Activated naive CD4-positive, alpha-beta T cell treated with anti-CD3 and anti-CD28 coated beads for 36 hours (primary cell): ENCODE measurements around the gene CYB561A3. TPM values are rescaled to one million over a fixed set of nuclear protein-coding genes. Genes with fewer than 3 reads are reported as not detected.

Source experiments
- CTCF ChIA-PET: fragments of 350-600 bp; sonication (Branson Sonifier 250); formaldehyde crosslinking; loops from one replicate; lab custom pipeline; 2021; ENCODE audit warnings: antibody characterized with exemption; lab: Charles Lee
- DNase-seq: peaks from one replicate; pipeline ENCODE4 v3.0.0-alpha.2; 2020
- H3K27ac Mint-ChIP-seq: one replicate; pipeline ENCODE4 v1.8.0; 2021; ENCODE audit warnings: mild to moderate bottlenecking, mixed read lengths
- H3K27me3 Mint-ChIP-seq: one replicate; pipeline ENCODE4 v1.8.0; 2021; ENCODE audit warnings: low read depth, mixed read lengths
- H3K36me3 Mint-ChIP-seq: one replicate; pipeline ENCODE4 v1.8.0; 2021; ENCODE audit warnings: low read depth, mixed read lengths
- H3K4me1 Mint-ChIP-seq: one replicate; pipeline ENCODE4 v1.8.0; 2021; ENCODE audit warnings: low read depth, mixed read lengths
- H3K4me3 Mint-ChIP-seq: one replicate; pipeline ENCODE4 v1.8.0; 2021; ENCODE audit warnings: mild to moderate bottlenecking, moderate library complexity, mixed read lengths
- H3K9me3 Mint-ChIP-seq: one replicate; pipeline ENCODE4 v1.8.0; 2021; ENCODE audit warnings: mixed read lengths
- intact Hi-C: fragments of 100-400 bp; cut with micrococcal nuclease; formaldehyde crosslinking; loops from one replicate; pipeline ENCODE4 v1.15.1; 2023
- total RNA-seq, 2 experiments: library from RNA; stranded (reverse); gene quantifications; one replicate each; pipeline ENCODE4 v1.2.3, GENCODE V29; 2021

The CYB561A3 gene
- 10 to 100 TPM; 31.7 to 31.8 TPM for total RNA-seq

- H3K27me3 Mint-ChIP-seq: no peaks in the 10 kb centered on the region
- H3K27ac Mint-ChIP-seq: peak within 1 kb of the TSS; percentile 96
- CTCF ChIA-PET: interaction anchor here (0.5 to 7.3 kb wide), 10 partner anchors 9 to 260 kb away, joined by 3 to 60 read pairs (median 3); partner anchors contain the start of gene TMEM216
- DNase-seq: peak; percentile 94
- peaks cover 16% of the 10 kb centered on the region for H3K36me3 Mint-ChIP-seq
- intact Hi-C loops: loop anchor here (1.0 to 10.0 kb wide), 6 partner anchors 29 to 1607 kb away; partner anchors contain the start of genes CCDC86, DDB1, PRPF19 and SDHAF2
- H3K4me3 Mint-ChIP-seq: peak within 1 kb of the TSS; percentile 100
- H3K4me1 Mint-ChIP-seq: peaks cover 42% of the 10 kb centered on the region
- no peaks in the 10 kb centered on the region for H3K9me3 Mint-ChIP-seq
These were observed at the start of gene CYB561A3, which contains the start of gene TMEM138 for GRCh38 chr11:61361741-61362541. CYB561A3 (minus strand) TSS chr11:61361882; CDS start chr11:61356713, 5,169 bp downstream. TMEM138 (plus strand) TSS chr11:61362374; CDS start chr11:61364391, 2,017 bp downstream.

- no peak for DNase-seq
- Mint-ChIP-seq H3K27ac (no peak overlapping the region), H3K4me1 (peaks cover 2% of the 10 kb centered on the region), H3K36me3 (peaks cover 47% of the 10 kb centered on the region), H3K9me3 (no peaks in the 10 kb centered on the region), H3K4me3 (no peak overlapping the region), H3K27me3 (no peaks in the 10 kb centered on the region)
- CTCF ChIA-PET: interaction anchor here (0.5 to 1.7 kb wide), 2 partner anchors 28 to 220 kb away, joined by 3 to 7 read pairs; no protein-coding TSS in a partner anchor
- intact Hi-C loops: no loop called here
These were observed 45.5 kb upstream of the CYB561A3 start for GRCh38 chr11:61406991-61407728.

GRCh38 chr11:61406067-61406466, 44.4 kb upstream of the CYB561A3 start:
- Mint-ChIP-seq H3K27ac (no peak overlapping the region), H3K9me3 (no peaks in the 10 kb centered on the region), H3K36me3 (peaks cover 40% of the 10 kb centered on the region), H3K4me3 (no peak overlapping the region), H3K27me3 (no peaks in the 10 kb centered on the region), H3K4me1 (peaks cover 2% of the 10 kb centered on the region)
- CTCF ChIA-PET: interaction anchor here (0.5 to 1.7 kb wide), 2 partner anchors 29 to 92 kb away, joined by 5 to 7 read pairs; no protein-coding TSS in a partner anchor
- intact Hi-C loops: no loop called here
- no peak for DNase-seq

GRCh38 chr11:61404641-61405040, 43.0 kb upstream of the CYB561A3 start:
- H3K36me3 Mint-ChIP-seq: peaks cover 33% of the 10 kb centered on the region
- CTCF ChIA-PET: no interaction called here

GRCh38 chr11:61404103-61404502, 42.4 kb upstream of the CYB561A3 start:
- Mint-ChIP-seq H3K27me3 (no peaks in the 10 kb centered on the region), H3K4me1 (peaks cover 2% of the 10 kb centered on the region), H3K36me3 (peaks cover 32% of the 10 kb centered on the region), H3K4me3 (no peak overlapping the region), H3K9me3 (no peaks in the 10 kb centered on the region), H3K27ac (peak overlapping the region; percentile 38)
- CTCF ChIA-PET: no interaction called here
- intact Hi-C loops: no loop called here
- DNase-seq: no peak

More at GRCh38 chr11:61404641-61405040, 43.0 kb upstream of the CYB561A3 start:
- H3K4me3 Mint-ChIP-seq: no peak overlapping the region
- intact Hi-C loops: no loop called here
- no peaks in the 10 kb centered on the region for H3K9me3 Mint-ChIP-seq
- no peak for DNase-seq
- peaks cover 2% of the 10 kb centered on the region for H3K4me1 Mint-ChIP-seq
- H3K27ac Mint-ChIP-seq: peak overlapping the region; percentile 38
- no peaks in the 10 kb centered on the region for H3K27me3 Mint-ChIP-seq

GRCh38 chr11:61403658-61404057, 42.0 kb upstream of the CYB561A3 start:
- CTCF ChIA-PET: no interaction called here
- Mint-ChIP-seq H3K36me3 (peaks cover 31% of the 10 kb centered on the region), H3K4me3 (no peak overlapping the region), H3K27me3 (no peaks in the 10 kb centered on the region), H3K9me3 (no peaks in the 10 kb centered on the region), H3K27ac (no peak overlapping the region), H3K4me1 (peaks cover 2% of the 10 kb centered on the region)
- DNase-seq: no peak
- intact Hi-C loops: no loop called here

- Mint-ChIP-seq H3K4me1 (peaks cover 2% of the 10 kb centered on the region), H3K9me3 (no peaks in the 10 kb centered on the region), H3K27me3 (no peaks in the 10 kb centered on the region), H3K4me3 (no peak overlapping the region), H3K27ac (no peak overlapping the region), H3K36me3 (peaks cover 23% of the 10 kb centered on the region)
- intact Hi-C loops: no loop called here
- CTCF ChIA-PET: interaction anchor here (1.8 to 2.0 kb wide), 2 partner anchors 9 to 15 kb away, joined by 7 to 10 read pairs; partner anchors contain the start of gene TMEM216
- DNase-seq: no peak
These were observed 39.9 kb upstream of the CYB561A3 start for GRCh38 chr11:61401573-61401972.

GRCh38 chr11:61401173-61401572, 39.5 kb upstream of the CYB561A3 start:
- no peak overlapping the region for H3K27ac Mint-ChIP-seq

GRCh38 chr11:61392981-61393595, 31.4 kb upstream of the CYB561A3 start:
- Mint-ChIP-seq H3K27ac (peak overlapping the region; percentile 81), H3K4me1 (peaks cover 17% of the 10 kb centered on the region), H3K36me3 (peaks cover 9% of the 10 kb centered on the region), H3K4me3 (peak overlapping the region; percentile 89), H3K27me3 (no peaks in the 10 kb centered on the region), H3K9me3 (no peaks in the 10 kb centered on the region)
- CTCF ChIA-PET: interaction anchor here (0.6 to 7.8 kb wide), 11 partner anchors 8 to 254 kb away, joined by 3 to 92 read pairs (median 4); partner anchors contain the start of genes DDB1, TKFC and TMEM138
- intact Hi-C loops: loop anchor here (1.0 to 2.0 kb wide), 4 partner anchors 30 to 618 kb away; partner anchors contain the start of genes CPSF7 and TMEM138
- DNase-seq: peak; percentile 37

More at GRCh38 chr11:61401173-61401572, 39.5 kb upstream of the CYB561A3 start:
- CTCF ChIA-PET: interaction anchor here (1.8 to 2.0 kb wide), 2 partner anchors 9 to 15 kb away, joined by 7 to 10 read pairs; partner anchors contain the start of gene TMEM216
- intact Hi-C loops: no loop called here
- Mint-ChIP-seq H3K36me3 (peaks cover 23% of the 10 kb centered on the region), H3K4me1 (peaks cover 2% of the 10 kb centered on the region), H3K4me3 (no peak overlapping the region), H3K9me3 (no peaks in the 10 kb centered on the region), H3K27me3 (no peaks in the 10 kb centered on the region)
- no peak for DNase-seq

- H3K4me1 Mint-ChIP-seq: peaks cover 20% of the 10 kb centered on the region
- no peak for DNase-seq
- intact Hi-C loops: no loop called here
- CTCF ChIA-PET: interaction anchor here (0.7 to 7.8 kb wide), 2 partner anchors 16 to 55 kb away, joined by 3 to 92 read pairs; partner anchors contain the start of genes DDB1 and TKFC
- H3K27me3 Mint-ChIP-seq: no peaks in the 10 kb centered on the region
- no peak overlapping the region for H3K4me3 Mint-ChIP-seq
- no peak overlapping the region for H3K27ac Mint-ChIP-seq
- no peaks in the 10 kb centered on the region for H3K9me3 Mint-ChIP-seq
- H3K36me3 Mint-ChIP-seq: peaks cover 6% of the 10 kb centered on the region
These were observed 28.5 kb upstream of the CYB561A3 start for GRCh38 chr11:61390161-61390560.
